GM18868 (cell line): ENCODE results near the gene MMP20.
A peak's percentile ranks its signal among the peaks of the same experiment; 100 is the strongest.

Experiments used
- ATAC-seq: cut with Tn5 transposase; IDR thresholded peaks from one replicate; pipeline ENCODE4 v1.9.1; 2021; ENCODE audit warnings: mild to moderate bottlenecking, moderate library complexity; ENCODE audit not compliant: unreplicated experiment

MMP20 gene

GRCh38 chr11:102561636-102562035, 63.5 kb downstream of the MMP20 start:
- no peak for ATAC-seq

GRCh38 chr11:102560555-102561011, 64.5 kb downstream of the MMP20 start:
- ATAC-seq = peak; percentile 73

- ATAC-seq = peak; percentile 40
These were observed 65.3 kb downstream of the MMP20 start for GRCh38 chr11:102559839-102560238.

- ATAC-seq = no peak
These were observed 70.0 kb downstream of the MMP20 start for GRCh38 chr11:102555091-102555490.

DNA sequence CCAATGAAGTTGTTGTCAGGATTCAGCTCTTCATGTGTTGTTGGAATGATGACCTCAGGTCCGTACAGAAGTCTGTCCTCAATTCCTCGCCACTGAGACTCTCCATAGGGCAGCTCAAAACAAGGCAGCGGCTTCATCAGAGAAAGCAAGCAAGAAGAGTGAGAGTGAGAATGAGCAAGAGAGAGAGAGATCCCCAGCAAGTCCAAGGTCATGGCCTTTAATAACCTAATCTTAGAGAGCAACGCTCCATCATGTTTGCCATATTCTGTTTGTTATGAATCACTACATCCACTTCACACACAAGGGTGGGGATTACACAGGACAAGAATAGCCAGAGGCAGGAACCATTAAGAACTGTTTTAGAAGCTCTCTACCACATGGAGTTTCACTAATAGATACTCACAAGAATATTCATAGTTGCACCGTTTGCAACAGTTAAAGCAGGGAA, 71.3 kb downstream of the MMP20 start:
- peak; percentile 88 for ATAC-seq

- no peak for ATAC-seq
These were observed 72.5 kb downstream of the MMP20 start for GRCh38 chr11:102552447-102553194.

DNA sequence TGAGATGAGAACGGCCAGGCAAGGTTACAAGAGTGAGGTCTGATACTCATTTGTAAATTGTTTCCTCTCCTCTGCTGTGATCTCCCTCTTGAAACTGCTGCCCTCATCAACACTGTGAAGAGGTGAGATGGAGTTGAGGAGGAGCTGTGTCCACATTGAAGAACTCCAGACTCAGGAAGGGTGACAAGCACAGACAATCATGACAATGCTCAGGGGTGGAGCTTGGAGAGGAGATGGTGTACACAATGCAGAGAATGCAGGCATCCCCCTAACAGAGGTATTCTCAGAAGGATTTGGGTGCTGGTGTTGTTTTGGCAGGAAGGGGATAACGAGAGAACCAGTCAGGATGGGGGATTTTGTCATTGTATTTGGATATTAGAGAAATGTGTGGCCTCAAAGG, 73.1 kb downstream of the MMP20 start:
- no peak for ATAC-seq

DNA sequence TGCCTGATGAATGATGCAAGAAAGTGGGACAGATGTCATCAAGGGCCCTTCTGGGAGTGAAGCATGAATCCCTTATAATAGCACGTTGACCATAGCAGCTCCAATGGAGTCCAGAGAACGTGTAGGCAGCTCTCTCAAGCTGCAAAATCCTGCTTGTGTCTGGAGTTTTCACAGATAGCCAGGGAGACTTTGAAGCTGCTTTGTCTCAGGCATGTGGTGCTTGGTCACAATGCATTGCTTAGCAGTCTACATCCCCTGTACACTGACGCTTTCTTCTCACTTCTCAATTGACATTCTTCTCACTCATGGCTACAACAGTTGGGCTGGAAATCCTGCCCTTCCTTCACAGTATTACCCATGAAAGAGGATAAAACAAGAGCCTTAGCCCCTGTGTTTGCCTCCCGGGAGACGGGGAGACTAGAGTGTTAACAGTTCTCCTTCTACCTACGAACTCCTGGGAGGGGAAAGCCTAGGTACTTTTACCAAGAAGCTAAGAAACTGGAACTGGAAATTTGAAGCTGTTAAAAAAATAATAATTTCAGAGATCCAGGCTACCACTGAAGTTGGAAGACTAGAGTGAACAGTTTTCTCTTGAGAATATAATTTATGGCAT, 73.9 kb downstream of the MMP20 start:
- no peak for ATAC-seq

GRCh38 chr11:102546923-102547471, 78.1 kb downstream of the MMP20 start:
- ATAC-seq = peak; percentile 72

- peak; percentile 64 for ATAC-seq
These were observed 78.7 kb downstream of the MMP20 start for GRCh38 chr11:102546427-102546826.

DNA sequence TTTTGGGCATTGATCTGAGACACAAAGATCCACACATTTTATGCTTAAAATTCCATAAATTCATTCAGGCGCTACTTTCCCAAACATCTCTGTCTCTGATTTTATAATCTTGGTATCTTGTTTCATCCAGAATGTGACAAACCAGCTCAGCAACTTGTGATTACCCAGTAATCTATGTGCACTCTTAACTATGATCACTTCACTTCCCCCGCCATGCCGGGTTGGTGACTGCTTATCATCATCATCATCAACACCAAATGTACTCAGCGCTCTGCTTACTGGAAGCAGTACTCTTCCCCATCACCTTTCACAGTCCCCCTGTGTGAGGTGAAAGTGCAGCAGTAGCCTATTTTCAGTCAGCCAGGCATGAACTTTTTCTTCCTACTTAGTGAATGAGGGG, 79.4 kb downstream of the MMP20 start:
- no peak for ATAC-seq

DNA sequence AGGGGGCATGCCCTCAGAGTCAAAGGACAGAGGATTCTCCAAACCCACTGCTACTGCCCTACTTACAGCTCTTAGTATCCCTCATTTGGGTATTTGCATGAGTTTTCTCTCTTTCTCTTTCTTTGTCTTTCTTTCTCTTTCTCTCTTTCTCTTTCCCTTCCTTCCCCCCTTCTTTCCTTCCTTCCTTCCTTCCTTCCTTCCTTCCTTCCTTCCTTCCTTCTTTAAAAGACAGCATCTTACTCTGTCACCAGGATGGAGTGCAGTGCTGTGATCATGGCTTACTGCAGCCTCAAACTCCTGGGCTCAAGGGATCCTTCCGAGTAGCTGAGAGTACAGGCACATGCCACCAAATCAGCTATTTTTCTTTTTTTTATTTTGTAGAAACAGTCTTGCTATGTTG, 80.5 kb downstream of the MMP20 start:
- ATAC-seq = no peak

GRCh38 chr11:102539567-102539966, 85.6 kb downstream of the MMP20 start:
- ATAC-seq = no peak

DNA sequence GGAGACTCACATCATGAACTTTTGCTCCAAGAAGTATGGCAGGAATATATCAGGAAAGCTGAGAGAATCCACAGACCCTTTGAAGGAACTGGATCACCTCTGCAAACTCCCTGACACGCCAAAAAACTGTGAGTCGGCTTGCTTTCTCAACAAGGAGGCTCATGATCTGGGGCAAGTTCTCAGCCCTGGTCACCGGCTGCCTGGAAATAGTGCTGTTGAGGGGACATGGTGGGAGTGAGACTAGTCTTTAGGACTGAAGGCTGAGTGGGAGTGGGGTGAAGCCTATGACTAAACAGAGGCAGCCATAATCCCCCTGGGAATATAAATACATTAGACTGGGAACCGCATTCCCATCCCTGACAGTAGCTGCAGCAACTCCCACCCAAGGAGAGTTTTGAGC, 86.2 kb downstream of the MMP20 start:
- ATAC-seq = no peak

DNA sequence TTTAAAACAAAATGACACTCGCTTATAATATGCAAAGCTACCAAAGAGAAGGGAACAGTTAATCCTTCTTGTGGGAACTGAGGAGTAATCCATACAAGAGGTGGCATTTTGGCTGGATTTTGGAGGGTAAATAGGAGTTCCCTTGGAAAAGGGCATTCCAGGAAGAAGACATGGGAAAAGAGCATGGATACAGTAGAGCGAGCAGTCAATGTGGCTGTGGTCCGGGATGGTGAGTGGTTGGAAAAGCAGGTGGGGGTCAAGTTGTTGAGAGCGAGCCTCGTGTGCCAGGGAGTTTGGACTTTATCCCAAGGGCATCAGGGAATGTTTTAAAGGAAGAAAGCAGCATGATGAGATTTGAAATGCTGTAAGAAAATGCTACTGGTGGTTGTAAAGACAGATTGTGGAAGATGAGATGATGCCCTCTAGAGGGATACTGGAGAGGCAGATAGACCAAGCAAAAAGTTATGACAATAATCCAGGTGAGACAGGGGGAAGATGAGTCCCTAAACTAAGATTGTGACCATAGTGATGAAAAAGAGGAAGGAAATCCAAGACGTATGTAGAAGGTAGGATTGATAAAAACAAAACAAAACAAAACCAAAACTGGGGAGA, 90.8 kb downstream of the MMP20 start:
- no peak for ATAC-seq

- ATAC-seq = peak; percentile 57
These were observed 94.6 kb downstream of the MMP20 start, which contains the start of gene MMP7 for GRCh38 chr11:102530558-102530957. MMP7 (minus strand) TSS chr11:102530747; CDS start chr11:102530700, 47 bp downstream.

DNA sequence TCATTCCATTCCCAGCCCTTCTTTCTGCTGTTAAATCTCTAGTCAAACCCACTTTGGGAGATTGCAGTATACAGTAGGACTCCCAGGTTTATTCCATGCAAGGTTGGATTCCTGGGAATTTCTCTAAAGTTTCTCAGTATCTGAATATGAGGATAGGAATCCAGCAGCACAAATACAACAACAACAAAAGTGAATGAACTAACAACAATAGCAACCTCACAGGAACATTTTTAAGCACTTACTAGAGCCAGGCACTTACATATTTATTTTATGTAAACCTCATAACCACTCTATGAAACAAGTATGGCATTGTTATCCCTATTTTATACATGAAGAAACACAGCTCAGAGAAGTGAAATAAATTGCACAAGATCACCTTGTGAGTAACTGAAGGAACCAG, 96.5 kb downstream of the MMP20 start:
- ATAC-seq = no peak

GRCh38 chr11:102527684-102528083, 97.4 kb downstream of the MMP20 start:
- no peak for ATAC-seq

DNA sequence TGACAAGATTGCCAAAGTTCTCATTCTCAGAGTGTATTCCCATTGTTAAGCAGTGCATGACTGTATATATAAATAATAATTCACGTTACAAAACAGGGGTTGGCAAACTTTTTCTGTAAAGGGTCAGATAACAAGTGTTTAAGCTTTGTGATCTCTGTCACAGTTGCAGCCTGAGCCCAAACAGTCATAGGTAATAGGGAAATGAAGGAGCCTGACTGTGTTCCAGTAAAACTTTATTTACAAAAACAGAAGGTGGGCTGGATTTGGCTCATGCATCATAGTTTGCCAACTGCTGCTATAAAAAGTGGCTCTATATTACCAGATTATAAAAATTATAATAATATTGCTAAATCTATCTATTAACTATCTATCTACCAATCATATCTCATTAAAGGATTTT, 98.1 kb downstream of the MMP20 start:
- ATAC-seq = no peak
